Liver (tissue), 9 donors: Measurements from ENCODE around the gene TENT5C. TPM values are rescaled to one million over a fixed set of nuclear protein-coding genes. Genes with fewer than 3 reads are reported as not detected.

Experiments used
- DNase-seq: peaks from one replicate; pipeline ENCODE4 v3.0.0-alpha.2; 2017; ENCODE audit warnings: low spot score
- H3K27ac ChIP-seq, 2 donors: one replicate each; pipeline ENCODE4 v1.7.0; 2013; ENCODE audit warnings: inconsistent platforms in 2 of 2, low read length in 2 of 2, control low read depth in 1 of 2, low read depth in 1 of 2, mild to moderate bottlenecking in 1 of 2
- H3K27me3 ChIP-seq, 4 donors: one replicate each; pipeline versions ENCODE4 v1.6.1 to v1.7.0; 2013; ENCODE audit warnings: low read length in 3 of 4, inconsistent platforms in 1 of 4, mild to moderate bottlenecking in 1 of 4, moderate library complexity in 1 of 4; ENCODE audit not compliant: control insufficient read depth in 4 of 4, insufficient read depth in 4 of 4
- H3K36me3 ChIP-seq, 4 donors: one replicate each; pipeline versions ENCODE4 v1.6.1 to v1.7.0; 2013; ENCODE audit warnings: low read length in 3 of 4, mild to moderate bottlenecking in 3 of 4, low read depth in 1 of 4, moderate library complexity in 1 of 4; ENCODE audit not compliant: control insufficient read depth in 4 of 4, insufficient read depth in 3 of 4
- H3K4me1 ChIP-seq, 4 donors: one replicate each; pipeline versions ENCODE4 v1.6.1 to v1.7.0; 2013; ENCODE audit warnings: low read length in 3 of 4, mild to moderate bottlenecking in 3 of 4, moderate library complexity in 1 of 4; ENCODE audit not compliant: control insufficient read depth in 4 of 4, insufficient read depth in 4 of 4
- H3K4me3 ChIP-seq, 3 donors: one replicate each; pipeline versions ENCODE4 v1.6.1 to v1.7.0; 2013; ENCODE audit warnings: low read length in 3 of 3, control low read depth in 1 of 3, low read depth in 1 of 3, mild to moderate bottlenecking in 1 of 3
- H3K9ac ChIP-seq, 2 donors: one replicate each; pipeline ENCODE4 v1.7.0; 2013; ENCODE audit warnings: low read length in 2 of 2, mild to moderate bottlenecking in 2 of 2, moderate library complexity in 2 of 2, control low read depth in 1 of 2, low read depth in 1 of 2
- H3K9me3 ChIP-seq, 4 donors: one replicate each; pipeline versions ENCODE4 v1.6.1 to v1.7.0; 2013; ENCODE audit warnings: low read length in 3 of 4; ENCODE audit not compliant: control insufficient read depth in 4 of 4
- ATF3 ChIP-seq: IDR thresholded peaks from 2 replicates; pipeline ENCODE4 v1.6.1; 2016; ENCODE audit warnings: antibody characterized with exemption
- CTCF ChIP-seq: fragments of 150-350 bp; IDR thresholded peaks from 2 replicates; pipeline ENCODE4 v1.5.1; 2017; ENCODE audit warnings: improper control_type of control experiment, low read depth, low read length; ENCODE audit not compliant: missing input control
- EGR1 ChIP-seq, 2 donors: IDR thresholded peaks; 2 replicates each; pipeline ENCODE4 v1.6.1; 2016 to 2018; ENCODE audit warnings: antibody characterized with exemption in 2 of 2, low read depth in 2 of 2
- FOXA1 ChIP-seq: IDR thresholded peaks from 2 replicates; pipeline ENCODE4 v1.6.1; 2016; ENCODE audit warnings: antibody characterized with exemption
- FOXA2 ChIP-seq: IDR thresholded peaks from 2 replicates; pipeline ENCODE4 v1.6.1; 2016; ENCODE audit warnings: antibody characterized with exemption
- GABPA ChIP-seq, 2 donors: IDR thresholded peaks in 1 of 2; conservative IDR thresholded peaks in 1 of 2; 2 replicates each; pipeline ENCODE4 v1.6.1; 2016; ENCODE audit warnings: antibody characterized with exemption in 2 of 2, mild to moderate bottlenecking in 1 of 2, moderate library complexity in 1 of 2
- HNF4G ChIP-seq: IDR thresholded peaks from 2 replicates; pipeline ENCODE4 v1.6.1; 2016; ENCODE audit warnings: antibody characterized with exemption
- JUND ChIP-seq, 2 donors: IDR thresholded peaks; 2 replicates each; pipeline ENCODE4 v1.6.1; 2016; ENCODE audit warnings: antibody characterized with exemption in 2 of 2
- NR2F2 ChIP-seq: IDR thresholded peaks from 2 replicates; pipeline ENCODE4 v1.6.1; 2016; ENCODE audit warnings: antibody characterized with exemption
- RAD21 ChIP-seq, 2 donors: IDR thresholded peaks; 2 replicates each; pipeline ENCODE4 v1.6.1; 2016; ENCODE audit warnings: antibody characterized with exemption in 2 of 2, mild to moderate bottlenecking in 2 of 2
- REST ChIP-seq: IDR thresholded peaks from 2 replicates; pipeline ENCODE4 v1.6.1; 2016; ENCODE audit warnings: antibody characterized with exemption, mild to moderate bottlenecking
- RXRA ChIP-seq, 2 donors: IDR thresholded peaks; 2 replicates each; pipeline ENCODE4 v1.6.1; 2017 to 2018; ENCODE audit warnings: antibody characterized with exemption in 2 of 2, mild to moderate bottlenecking in 1 of 2
- SP1 ChIP-seq: IDR thresholded peaks from 2 replicates; pipeline ENCODE4 v1.6.1; 2018; ENCODE audit warnings: antibody characterized with exemption, mild to moderate bottlenecking
- TAF1 ChIP-seq: conservative IDR thresholded peaks from 2 replicates; pipeline ENCODE4 v1.6.1; 2016; ENCODE audit warnings: antibody characterized with exemption, mild to moderate bottlenecking
- YY1 ChIP-seq: IDR thresholded peaks from 2 replicates; pipeline ENCODE4 v1.6.1; 2016; ENCODE audit warnings: antibody characterized with exemption, mild to moderate bottlenecking
- ZBTB33 ChIP-seq: IDR thresholded peaks from 2 replicates; pipeline ENCODE4 v1.6.1; 2016; ENCODE audit warnings: antibody characterized with exemption
- WGBS: extraction: QIAGEN DNeasy Blood & Tissue Kit; methylation state at CpG from one replicate; pipeline ENCODE4 v1.1.7; 2013; 5-methylcytosine and 5-hydroxymethylcytosine counted together
- polyA plus RNA-seq, 2 donors: library from polyadenylated mRNA; stranded (reverse) in 1 of 2; unstranded in 1 of 2; fragments of 200-250 nt in 1 of 2; fragments of >200 nt in 1 of 2; fragmentation: Nextera tagmentation in 1 of 2; extraction: Ambion mirVana in 1 of 2; gene quantifications; one replicate each; pipeline versions ENCODE4 v1.2.1 to v1.2.3, GENCODE V29; 2013 to 2015
- total RNA-seq, 2 donors: library from RNA; depleted of rRNA; stranded (reverse); fragments of >200 nt; gene quantifications; one replicate each; pipeline ENCODE4 v1.2.3, GENCODE V29; 2014
- TF ChIP-seq, protein P1 (sequence below): IDR thresholded peaks from 2 replicates; pipeline ENCODE4 v1.6.1; 2016; ENCODE audit warnings: antibody characterized with exemption
- donor health status: healthy.
- donor health status: healthy.
- donor health status: healthy.
- donor health status: healthy.
- donor health status: healthy.

TENT5C gene
- total and polyA plus RNA-seq, 4 donors: 1.1 to 200 (median 4.8) TPM

DNA sequence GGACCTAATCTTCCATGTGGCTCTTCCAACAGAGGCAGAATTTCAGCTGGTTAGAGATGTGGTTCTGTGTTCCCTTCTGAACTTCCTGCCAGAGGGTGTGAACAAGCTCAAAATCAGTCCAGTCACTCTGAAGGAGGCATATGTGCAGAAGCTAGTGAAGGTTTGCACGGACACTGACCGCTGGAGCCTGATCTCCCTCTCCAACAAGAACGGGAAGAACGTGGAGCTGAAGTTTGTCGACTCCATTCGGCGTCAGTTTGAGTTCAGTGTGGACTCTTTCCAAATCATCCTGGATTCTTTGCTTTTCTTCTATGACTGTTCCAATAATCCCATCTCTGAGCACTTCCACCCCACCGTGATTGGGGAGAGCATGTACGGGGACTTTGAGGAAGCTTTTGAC lies 17.3 kb downstream of the TENT5C start:
- no peak overlapping the region for H3K27ac ChIP-seq
- peaks cover 0 to 11% (median 10%) of the 10 kb centered on the region in 4 donors for H3K36me3 ChIP-seq
- peak; percentile 27 for DNase-seq
- H3K9me3 ChIP-seq: no peaks in the 10 kb centered on the region
- 93% methylated on average over 9 of the region's 9 CpGs for WGBS
- H3K9ac ChIP-seq: no peak overlapping the region
- no peaks in the 10 kb centered on the region for H3K27me3 ChIP-seq
- no peak for TF ChIP-seq NR2F2
- TF ChIP-seq, protein P1, sequence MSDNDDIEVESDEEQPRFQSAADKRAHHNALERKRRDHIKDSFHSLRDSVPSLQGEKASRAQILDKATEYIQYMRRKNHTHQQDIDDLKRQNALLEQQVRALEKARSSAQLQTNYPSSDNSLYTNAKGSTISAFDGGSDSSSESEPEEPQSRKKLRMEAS: no peak
- no peak for TF ChIP-seq TAF1
- TF ChIP-seq ATF3: no peak
- no peak for TF ChIP-seq JUND (IDR thresholded peaks at IDR 0.05)
- no peak for TF ChIP-seq REST
- no peak for TF ChIP-seq FOXA1
- TF ChIP-seq SP1: no peak
- TF ChIP-seq YY1: no peak
- TF ChIP-seq RAD21 (IDR thresholded peaks at IDR 0.05): no peak
- no peak for TF ChIP-seq EGR1 (IDR thresholded peaks at IDR 0.05; ENCODE audit: low read depth in 2 of 2)
- TF ChIP-seq HNF4G: no peak
- TF ChIP-seq FOXA2: no peak
- H3K4me3 ChIP-seq: no peak overlapping the region
- no peaks in the 10 kb centered on the region for H3K4me1 ChIP-seq

DNA sequence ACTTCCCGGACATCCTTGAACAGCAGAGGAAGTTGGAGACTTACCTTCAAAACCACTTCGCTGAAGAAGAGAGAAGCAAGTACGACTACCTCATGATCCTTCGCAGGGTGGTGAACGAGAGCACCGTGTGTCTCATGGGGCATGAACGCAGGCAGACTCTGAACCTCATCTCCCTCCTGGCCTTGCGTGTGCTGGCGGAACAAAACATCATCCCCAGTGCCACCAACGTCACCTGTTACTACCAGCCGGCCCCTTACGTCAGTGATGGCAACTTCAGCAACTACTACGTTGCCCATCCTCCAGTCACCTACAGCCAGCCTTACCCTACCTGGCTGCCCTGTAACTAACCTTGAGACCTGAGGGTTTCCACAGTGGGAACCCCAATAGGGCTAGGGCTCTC lies 17.9 kb downstream of the TENT5C start:
- no peak for TF ChIP-seq RAD21 (IDR thresholded peaks at IDR 0.05)
- no peak for TF ChIP-seq NR2F2
- no peak for TF ChIP-seq FOXA1
- no peak for TF ChIP-seq CTCF
- TF ChIP-seq ATF3: no peak
- TF ChIP-seq REST: no peak
- no peak for TF ChIP-seq SP1
- no peak for TF ChIP-seq ZBTB33
- no peak for TF ChIP-seq GABPA (IDR thresholded peaks at IDR 0.05 in 1 of 2, conservative IDR thresholded peaks at IDR 0.05 in 1 of 2)
- TF ChIP-seq JUND (IDR thresholded peaks at IDR 0.05): no peak
- TF ChIP-seq FOXA2: no peak
- TF ChIP-seq HNF4G: no peak
- TF ChIP-seq, protein P1: no peak
- no peak for TF ChIP-seq YY1
- no peak for TF ChIP-seq RXRA (IDR thresholded peaks at IDR 0.05)
- no peaks in the 10 kb centered on the region for H3K27me3 ChIP-seq
- no peak for DNase-seq
- peaks cover 0 to 11% (median 10%) of the 10 kb centered on the region in 4 donors for H3K36me3 ChIP-seq
- WGBS: 97% methylated on average over 13 of the region's 13 CpGs
- H3K9ac ChIP-seq: no peak overlapping the region
- no peaks in the 10 kb centered on the region for H3K4me1 ChIP-seq
- no peaks in the 10 kb centered on the region for H3K9me3 ChIP-seq
- H3K27ac ChIP-seq: no peak overlapping the region
- H3K4me3 ChIP-seq: no peak overlapping the region
